GM20000 (cell line): ENCODE data around the gene E4F1.

ENCODE experiments used
- DNase-seq: peaks from one replicate; pipeline ENCODE4 v3.0.0; 2012; ENCODE audit warnings: low spot score
- TF ChIP-seq, protein P1 (sequence below): IDR thresholded peaks from 2 replicates; pipeline ENCODE4 v1.5.1; 2012; ENCODE audit warnings: mild to moderate bottlenecking, control low read depth; ENCODE audit errors: extremely low read depth, missing control alignments

The E4F1 gene

DNA sequence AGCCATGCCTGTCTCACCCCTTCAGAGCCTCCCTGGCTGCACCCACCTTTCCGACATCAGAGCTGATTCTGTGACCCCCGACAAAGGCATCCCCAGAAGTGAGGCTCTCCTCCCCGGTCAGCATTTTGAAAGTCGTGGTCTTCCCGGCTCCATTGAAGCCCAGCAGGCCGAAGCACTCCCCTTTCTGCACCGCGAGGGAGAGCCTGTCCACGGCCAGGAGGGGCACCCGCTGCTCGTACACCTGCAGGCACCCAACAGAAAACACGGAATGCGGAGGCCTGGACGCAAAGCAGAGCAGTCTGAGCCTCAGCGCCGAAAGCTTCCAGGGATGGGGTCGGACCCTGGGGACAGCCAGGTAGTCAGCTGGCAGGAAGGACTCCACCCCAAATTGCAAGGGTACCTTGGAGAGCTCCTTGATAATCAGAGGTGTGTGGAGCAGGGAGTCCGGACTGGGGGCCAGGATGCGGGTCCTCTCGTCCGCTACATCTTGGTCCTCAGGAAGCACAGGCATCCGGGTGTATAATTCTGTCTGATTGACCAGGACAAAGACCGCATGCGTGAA is 57.7 kb downstream of the E4F1 start:
- TF ChIP-seq, protein P1, sequence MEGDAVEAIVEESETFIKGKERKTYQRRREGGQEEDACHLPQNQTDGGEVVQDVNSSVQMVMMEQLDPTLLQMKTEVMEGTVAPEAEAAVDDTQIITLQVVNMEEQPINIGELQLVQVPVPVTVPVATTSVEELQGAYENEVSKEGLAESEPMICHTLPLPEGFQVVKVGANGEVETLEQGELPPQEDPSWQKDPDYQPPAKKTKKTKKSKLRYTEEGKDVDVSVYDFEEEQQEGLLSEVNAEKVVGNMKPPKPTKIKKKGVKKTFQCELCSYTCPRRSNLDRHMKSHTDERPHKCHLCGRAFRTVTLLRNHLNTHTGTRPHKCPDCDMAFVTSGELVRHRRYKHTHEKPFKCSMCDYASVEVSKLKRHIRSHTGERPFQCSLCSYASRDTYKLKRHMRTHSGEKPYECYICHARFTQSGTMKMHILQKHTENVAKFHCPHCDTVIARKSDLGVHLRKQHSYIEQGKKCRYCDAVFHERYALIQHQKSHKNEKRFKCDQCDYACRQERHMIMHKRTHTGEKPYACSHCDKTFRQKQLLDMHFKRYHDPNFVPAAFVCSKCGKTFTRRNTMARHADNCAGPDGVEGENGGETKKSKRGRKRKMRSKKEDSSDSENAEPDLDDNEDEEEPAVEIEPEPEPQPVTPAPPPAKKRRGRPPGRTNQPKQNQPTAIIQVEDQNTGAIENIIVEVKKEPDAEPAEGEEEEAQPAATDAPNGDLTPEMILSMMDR, result no peak
- DNase-seq, result no peak

GRCh38 chr16:2282262-2282661 is 58.9 kb downstream of the E4F1 start:
- TF ChIP-seq, protein P1, result no peak

GRCh38 chr16:2282866-2283555 is 59.6 kb downstream of the E4F1 start:
- TF ChIP-seq, protein P1, result no peak
- no peak for DNase-seq

More at GRCh38 chr16:2282262-2282661, 58.9 kb downstream of the E4F1 start:
- DNase-seq, result no peak

- TF ChIP-seq, protein P1, result no peak
- no peak for DNase-seq
These were observed 60.8 kb downstream of the E4F1 start for GRCh38 chr16:2284001-2284770.

- no peak for DNase-seq
- TF ChIP-seq, protein P1, result no peak
These were observed 61.6 kb downstream of the E4F1 start for GRCh38 chr16:2284797-2285576.
